HG03342 (cell line): ENCODE measurements around the gene HLA-DPB1.
"Not testable (repeated sequence)": the region's sequence is repeated elsewhere in the genome, so short reads cannot be mapped to it uniquely, and the experiment has no call there.

ENCODE experiments used
- ATAC-seq: cut with Tn5 transposase; IDR thresholded peaks from one replicate; pipeline ENCODE4 v1.9.1; 2021; ENCODE audit warnings: mild to moderate bottlenecking, moderate library complexity; ENCODE audit not compliant: unreplicated experiment

The HLA-DPB1 gene

DNA sequence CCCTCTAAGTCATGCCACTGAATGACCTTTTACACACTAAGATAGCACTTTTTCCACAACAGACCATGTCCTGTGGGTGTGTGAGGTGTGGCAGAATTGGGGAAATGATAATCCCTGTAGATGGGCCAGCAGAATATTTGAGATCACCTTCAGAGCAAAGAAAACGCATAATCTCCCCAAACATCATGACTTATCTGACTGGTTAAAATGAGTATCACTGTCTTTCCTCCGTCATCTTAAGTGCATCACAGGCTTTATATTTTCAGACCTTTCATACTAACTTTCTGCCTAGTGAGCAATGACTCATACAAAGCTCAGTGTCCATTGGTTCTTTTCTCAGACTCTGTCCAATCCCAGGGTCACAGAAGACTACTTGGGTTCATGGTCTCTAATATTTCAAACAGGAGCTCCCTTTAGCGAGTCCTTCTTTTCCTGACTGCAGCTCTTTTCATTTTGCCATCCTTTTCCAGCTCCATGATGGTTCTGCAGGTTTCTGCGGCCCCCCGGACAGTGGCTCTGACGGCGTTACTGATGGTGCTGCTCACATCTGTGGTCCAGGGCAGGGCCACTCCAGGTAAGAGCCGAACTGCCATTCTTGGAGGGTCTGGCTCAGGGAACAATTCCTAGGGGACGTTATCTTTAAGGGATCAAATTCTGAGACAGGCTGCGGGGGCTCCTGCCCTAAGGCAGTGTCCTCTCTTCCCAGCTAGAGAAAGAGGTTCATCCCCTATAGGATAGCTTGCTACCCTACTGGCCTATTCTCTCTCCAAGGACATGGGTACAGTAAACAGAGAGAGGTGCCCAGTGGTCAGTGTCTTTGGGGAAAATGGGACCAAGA, at the start of gene HLA-DPB1:
TSS of gene HLA-DPB1 (plus strand) at position 423 of the 838 bp plus-strand sequence. CDS start at position 475, 52 bp downstream.
- ATAC-seq = peak; percentile 74

DNA sequence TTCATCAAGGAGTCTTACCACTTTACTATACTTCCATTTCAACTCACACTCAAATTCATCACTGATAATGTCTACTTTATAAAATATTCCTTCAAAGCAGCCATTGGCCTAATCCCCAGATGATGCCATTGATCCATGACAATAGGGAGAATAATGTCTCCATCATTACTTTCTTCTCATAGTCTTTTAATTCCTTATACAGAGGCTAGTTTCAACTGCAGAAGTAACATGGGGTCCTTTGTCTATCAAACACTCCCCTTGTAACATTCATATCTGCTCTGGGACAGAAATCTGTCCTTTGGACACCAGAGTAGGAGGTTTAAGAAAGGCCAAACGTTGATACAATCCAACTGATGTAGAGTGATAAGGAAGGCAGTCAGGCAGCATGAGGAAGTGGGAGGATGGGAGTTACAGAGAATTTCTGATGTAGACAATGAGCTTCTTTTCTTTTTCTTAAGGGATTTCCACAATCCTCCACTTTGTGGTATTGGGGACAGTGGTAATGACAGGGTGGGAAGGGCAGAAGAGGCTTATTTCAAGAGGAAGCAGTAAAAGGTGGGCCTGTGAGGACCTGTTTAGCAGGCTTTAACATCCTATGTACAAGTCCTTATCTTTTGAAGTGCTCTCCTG, 47.5 kb upstream of the HLA-DPB1 start:
- ATAC-seq = no peak

DNA sequence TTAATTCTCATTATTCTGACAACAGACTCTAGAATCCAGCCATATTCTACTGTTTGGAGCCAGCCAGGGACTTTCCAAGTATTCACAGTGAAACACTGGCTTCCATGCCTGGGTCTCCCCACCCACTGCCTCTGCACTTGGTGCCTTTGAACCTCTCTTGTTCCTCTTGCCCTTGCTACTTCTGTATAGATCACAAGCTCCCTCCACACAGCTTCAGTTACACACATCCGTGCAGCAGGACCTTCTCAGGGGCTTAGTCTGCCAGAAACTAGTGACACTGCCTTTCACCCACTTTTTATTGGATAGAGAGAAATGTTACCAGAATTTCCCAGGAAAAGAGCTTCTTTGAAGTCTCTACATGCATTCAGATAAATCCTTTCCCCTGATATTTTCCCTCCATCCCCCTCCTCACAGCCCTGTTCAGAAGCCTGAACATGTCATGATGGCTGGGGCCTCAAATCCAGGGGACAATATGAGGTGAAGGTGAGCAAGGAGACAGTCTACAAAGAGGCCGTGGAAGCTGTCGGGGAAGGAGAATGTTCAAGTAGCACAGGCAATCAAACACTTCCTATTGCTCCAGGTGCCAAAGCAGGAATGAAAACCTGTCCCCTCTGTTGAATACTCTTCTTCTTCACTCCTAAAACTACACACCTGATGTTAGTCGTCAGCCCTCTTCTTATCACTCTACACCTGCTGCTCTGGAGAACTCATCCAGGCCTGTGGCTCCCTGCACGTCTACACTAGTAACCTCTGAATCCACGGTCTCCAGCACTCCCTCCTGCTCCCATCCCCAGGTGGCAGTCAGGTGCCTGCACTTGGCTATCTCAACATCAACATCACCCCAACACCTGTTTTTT, 46.2 kb upstream of the HLA-DPB1 start:
- peak; percentile 79 for ATAC-seq

DNA sequence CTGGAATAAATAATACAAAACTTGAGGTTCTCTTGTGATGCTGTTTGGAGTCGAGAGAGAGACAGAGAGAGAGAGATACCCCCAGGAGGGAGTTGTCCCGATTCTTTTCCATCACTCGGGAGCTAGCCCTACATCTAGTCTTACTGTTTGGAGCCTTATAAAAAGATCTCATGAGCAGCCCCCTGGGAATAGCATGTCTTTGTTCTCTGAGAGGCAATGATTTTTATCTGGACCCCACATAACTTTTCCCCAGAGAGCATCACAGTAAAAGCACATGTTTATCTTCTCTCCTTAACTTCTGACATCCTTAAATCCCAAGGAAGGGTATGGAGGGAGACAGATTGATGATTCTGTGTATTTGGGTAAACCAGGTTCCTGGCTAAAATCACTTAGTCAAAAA, 45.5 kb upstream of the HLA-DPB1 start:
- ATAC-seq = no peak

DNA sequence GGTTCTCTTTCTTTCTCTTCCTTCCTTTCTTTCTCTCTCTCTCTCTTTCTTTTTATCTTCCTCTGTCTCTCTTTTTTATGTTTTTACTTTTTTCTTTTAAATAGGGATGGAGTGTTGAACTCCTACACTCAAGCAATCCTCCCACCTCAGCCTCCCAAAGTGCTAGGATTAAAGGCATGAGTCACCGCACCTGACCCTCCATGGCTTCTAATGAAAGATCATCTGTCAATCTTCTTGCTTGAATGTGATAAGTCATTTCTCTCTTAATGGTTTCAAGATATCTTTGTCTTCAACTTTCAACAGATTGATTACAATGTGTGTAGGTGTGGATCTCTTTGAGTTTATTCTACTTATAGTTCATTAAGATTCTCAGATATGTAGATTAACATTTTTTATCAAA, 41.2 kb upstream of the HLA-DPB1 start:
- no peak for ATAC-seq

DNA sequence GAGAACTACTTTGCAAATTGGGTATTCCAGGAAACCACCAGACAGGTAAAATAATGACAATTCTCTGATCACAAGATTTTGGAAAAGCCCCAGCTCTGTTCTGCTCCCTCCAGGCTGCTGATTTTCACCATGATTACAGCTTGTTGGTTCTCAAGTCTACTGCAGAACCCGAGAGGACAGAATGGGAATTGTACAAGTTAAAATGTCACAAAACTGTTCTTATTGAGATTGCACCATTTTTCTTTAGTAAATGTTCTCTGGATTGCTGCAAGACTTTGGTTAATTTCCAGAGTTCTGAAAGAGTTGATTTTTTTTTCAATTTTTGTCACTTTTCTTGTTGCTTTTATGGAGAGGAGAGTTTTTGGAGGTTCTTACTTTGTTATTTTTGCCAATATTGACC, 39.3 kb upstream of the HLA-DPB1 start:
- no peak for ATAC-seq

DNA sequence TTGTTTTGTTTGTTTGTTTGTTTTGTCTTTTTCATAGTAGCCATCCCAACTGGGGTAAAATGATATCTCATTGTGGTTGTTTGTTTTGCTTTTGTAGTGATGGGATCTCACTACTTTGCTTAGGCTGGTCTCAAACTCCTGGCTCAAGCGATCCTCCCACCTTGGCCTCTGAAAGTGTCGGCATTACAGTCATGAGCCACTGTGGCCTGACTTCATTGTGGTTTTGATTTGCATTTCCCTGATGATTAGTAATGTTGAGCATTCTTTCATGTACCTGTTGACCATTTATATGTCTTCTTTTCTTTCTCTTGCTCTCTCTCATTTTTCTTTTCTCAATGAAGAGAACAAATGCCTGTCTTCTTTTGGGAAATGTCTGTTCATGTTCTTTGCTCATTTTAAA, 35.6 kb upstream of the HLA-DPB1 start:
- no peak for ATAC-seq

DNA sequence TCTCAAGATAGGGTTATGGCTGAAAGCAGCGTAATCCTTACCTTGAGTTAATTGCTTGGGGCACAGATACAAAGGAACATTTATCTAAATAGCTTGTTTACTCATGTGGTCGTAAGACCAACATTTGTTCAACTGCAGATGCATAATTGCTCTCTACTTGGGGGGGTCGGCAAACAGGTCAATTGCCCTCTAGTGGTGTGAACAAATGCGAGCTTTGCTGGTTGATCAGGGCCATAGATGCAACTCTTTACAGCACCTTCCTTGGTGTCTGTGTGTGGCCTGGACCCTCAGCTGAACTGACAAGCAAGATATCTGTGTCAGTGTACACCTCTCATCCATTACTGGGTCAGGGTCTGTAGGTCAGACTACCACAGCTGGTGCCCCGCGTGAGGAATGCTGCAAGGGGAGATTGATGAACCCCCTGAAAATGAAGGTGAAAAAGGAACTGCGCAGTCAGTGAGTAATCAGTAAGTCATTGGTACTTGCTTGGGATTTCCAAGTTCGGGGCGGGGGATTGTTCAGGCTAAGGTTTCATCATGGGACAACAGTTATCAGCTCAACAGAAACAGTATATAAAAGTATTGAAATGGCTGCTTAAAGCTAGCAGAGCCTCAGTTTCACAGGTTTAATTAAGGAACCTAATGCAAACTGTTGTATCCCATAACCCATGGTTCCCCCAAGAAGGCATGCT, 26.3 kb upstream of the HLA-DPB1 start:
- ATAC-seq = no peak

DNA sequence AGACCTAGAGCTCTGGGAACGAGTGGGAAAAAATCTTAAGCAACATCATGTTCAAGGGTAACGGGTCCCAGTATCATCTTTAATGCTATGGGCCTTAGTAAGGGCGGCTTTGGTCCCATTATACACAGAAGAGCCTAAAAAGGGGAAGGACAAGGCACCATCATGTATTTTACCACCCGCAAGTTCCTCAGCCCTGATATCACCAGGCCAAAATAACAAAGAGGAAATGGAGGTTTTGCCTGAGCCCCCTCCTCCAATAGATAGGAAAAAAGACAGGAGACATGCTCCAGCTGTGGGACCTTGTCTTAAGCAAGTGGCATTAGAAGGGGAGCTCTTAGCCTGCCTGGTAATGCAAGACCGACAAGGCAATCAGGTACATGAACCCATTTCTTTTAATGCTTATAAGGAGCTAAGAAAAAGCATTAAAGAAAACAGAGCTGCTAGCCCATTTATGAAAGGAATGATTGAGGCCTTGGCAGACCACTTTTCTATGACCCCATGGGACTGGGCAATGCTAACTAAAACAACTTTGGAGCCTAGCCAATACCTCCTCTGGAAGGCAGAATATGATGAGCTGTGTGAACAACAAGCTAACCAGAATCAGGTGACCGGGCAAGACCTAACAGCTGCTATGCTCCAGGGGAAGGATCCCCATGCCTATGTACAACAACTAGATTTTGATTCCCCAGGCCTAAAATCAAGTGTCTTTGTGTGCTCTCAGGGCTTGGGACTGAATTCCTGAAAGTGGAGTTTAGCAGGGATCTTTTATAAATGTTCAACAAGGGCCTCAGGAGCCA, 25.6 kb upstream of the HLA-DPB1 start:
- ATAC-seq = no peak

DNA sequence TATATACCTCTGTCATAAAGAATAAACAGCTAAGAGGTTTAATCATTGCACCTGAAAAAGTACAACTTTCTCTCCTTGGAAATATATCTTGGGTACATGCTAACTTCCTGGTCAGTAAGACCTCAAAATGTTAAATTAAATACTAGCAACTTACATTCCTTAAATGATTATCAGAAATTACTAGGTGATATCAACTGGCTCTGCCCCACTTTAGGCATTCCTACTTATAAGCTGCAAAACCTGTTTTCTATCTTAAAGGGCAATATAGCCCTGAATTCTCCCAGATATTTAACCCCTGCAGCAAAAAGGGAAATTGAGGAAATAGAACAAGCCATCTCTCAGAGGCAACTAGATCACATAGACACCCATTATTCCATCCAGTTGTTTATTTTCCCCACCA, 23.2 kb upstream of the HLA-DPB1 start:
- no peak for ATAC-seq

DNA sequence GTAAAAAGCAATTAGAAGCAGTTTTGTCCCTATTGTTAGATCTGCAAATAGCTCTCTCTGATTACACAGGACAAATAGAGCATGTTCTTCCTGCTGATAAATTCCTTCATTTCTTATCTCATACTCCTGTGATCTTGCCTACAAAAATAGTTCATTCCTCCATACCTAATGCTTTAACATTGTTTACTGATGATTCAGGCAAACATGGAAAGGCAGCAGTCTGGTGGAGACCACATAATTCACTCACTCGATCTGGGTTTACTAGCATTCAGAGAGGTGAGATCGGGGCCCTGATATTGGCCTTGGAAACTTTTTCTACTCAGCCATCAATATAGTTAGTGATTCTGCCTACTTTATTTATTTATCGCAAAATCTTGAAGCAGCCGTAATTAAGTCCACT, 22.6 kb upstream of the HLA-DPB1 start:
- no peak for ATAC-seq

DNA sequence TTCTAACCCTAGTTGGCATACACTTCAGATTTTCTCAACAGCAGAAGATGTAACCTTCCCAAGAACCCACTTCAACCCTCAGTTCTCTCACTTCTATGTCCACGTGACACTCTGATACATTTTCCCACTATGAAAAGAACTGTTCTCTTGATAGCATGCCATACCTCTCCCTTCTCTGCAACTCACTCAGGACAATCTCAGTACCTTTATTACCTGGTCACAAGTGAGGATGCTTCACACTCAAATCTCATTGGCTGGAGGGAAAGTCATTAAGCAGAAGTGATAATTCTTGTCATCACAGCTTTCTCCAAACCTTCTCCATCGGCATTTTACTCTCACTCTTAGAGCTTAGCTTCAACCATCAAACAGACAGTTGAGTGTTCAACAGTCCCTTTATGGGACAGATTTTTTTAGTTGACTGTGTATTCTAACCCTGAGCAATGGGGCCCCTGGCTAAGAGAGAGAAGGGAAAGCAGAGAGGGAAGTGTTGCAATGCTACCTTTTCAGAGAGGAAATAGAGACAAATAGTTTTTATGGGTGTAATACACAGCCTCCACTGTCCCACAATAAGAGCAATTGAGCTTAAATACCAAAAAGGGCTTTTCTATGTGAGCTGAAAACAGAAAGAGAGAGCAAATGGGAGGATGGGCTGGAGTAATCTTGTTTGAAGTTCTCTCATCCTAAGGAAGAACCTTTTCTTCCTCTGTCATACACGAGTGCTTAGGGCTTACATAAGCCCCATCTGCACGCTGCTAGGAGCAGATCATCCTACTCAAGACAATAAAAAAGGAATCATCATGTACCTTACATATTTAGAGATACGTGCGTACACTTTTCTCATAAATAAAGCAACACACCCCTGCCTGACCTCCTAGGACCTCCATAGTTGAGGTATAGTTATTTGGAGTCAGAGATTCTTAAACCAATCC, 18.3 kb upstream of the HLA-DPB1 start:
- ATAC-seq = no peak

DNA sequence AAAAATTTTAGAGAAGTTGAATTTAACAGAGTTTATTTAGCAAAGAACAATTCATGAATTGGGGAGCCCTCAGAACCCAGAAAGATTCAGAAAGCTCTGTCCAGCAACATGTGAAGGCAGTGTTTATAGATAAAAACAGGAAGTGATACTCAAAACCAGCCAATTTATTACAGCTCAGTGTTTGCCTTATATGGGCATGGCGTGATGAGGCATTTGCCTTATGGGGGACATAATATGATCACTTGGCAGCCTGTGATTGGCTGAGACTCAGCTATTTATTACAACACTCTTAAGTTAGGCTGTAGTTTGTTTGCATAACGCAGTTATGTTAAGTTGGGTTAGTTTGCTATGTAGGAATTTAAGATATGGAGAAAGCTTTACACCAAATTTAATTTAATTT, 13.8 kb upstream of the HLA-DPB1 start:
- ATAC-seq = no peak

DNA sequence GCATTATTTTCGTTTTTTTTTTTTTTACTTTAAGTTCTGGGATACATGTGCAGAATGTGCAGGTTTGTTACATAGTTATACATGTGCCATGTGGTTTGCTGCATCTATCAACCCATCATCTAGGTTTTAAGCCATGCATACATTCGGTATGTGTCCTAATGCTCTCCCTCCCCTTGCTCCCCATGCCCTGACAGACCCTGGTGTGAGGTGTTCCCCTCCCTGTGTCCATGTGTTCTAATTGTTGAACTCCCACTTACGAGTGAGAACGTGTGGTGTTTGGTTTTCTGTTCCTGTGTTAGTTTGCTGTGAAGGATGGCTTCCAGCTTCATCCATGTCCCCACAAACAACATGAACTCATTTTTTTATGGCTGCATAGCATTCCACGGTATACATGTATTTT, 12.4 kb upstream of the HLA-DPB1 start:
- not testable (repeated sequence) for ATAC-seq

DNA sequence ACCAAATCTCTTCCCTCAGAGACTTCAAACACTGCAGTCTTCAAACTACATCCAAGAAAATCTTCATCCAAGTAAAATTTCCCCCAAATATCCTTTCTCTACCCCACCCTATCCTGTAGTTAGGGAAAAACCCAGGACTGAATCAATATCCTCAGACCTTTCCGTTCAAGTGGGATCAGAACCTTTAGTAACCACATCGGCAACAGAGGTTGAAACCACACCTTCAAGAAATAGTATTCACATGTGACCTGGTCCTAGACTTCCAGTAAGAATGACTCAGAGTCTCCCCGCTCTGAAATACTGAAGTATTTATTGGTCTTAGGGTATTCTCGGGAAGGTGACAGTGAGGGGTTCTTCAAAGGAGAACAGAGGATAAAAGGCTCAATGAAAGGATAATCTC, 11.1 kb upstream of the HLA-DPB1 start:
- no peak for ATAC-seq

DNA sequence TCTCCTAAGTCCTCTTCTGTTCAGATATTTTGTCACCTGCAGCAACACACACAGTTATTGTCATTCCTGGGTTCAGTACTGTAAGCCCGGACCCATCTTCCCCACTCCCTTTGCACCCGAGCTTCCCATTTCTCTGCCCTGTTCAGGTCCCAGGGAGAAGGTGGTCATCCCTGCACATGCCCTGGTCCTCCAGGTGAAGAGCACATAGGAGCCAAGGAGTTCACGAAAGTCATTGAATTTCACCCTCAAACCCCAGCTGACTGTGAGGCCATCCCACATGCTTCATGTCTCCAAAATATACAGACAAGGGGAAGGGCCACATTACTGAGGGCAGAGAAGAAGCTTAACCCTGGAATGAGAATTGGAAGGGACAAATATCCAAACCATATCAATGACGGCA, 10.5 kb upstream of the HLA-DPB1 start:
- ATAC-seq = no peak

DNA sequence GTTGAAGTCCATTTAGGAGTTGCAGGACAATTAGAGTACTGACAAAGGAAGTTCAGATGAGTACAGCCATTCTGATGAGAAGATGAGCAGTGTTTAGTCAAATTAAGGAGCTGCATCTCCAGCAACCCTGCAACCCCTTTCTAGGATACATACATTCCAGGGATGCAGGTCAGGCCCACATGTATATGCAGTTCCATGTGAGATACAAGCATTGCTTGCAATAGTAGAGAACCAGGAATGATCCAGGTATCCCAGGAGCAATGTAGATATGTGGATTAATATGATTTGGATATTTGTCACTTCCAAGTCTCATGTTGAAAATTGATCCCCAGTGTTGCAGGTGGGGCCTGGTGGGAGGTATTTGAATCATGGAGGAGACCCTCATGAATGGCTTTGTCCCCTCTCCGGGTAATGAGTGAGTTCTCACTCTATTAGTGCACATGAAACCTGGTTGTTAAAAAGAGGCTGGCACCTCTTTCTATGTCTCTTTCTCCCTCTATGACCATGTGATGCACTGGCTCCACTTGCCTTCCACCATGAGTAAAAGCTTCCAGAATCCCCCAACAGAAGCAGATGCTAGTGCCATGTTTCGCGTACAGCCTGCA, 8.8 kb upstream of the HLA-DPB1 start:
- no peak for ATAC-seq

DNA sequence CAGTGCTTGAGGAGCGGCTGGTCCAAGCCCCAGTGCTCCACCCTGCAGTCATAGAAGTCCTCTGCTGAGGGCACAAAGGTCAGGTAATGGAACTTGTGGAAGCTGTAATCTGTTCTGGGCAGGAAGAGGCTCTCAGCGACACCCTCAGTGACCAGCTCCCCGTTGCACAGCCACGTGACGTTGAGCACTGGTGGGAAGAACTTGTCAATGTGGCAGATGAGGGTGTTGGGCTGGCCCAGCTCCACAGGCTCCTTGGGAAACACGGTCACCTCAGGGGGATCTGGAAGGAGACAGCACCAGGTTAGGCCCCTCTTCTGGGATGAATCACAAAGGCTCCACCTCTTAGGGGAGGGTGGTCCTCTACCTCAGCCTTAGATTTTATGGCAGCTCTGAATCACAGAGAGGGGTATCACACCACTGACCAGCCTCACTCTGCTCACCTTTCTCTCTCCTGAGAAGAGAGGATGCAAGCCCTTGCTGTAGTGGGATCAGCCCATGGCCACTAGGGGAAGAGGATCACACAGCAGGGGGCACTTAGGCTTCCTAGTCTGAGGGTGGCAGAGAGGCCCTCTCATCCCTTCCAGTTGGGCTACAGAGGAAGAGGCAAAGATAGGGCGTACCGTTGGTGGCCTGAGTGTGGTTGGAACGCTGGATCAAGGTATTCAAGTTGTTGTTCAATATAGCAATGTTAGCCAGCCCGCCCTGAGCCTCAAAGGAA, 6.6 kb upstream of the HLA-DPB1 start:
- ATAC-seq = no peak
